Neural cell (in vitro differentiated cells): ENCODE measurements around the gene RAD51B.

Experiments
- EP300 ChIP-seq: fragments of 450-650 bp; conservative IDR thresholded peaks from 2 replicates; pipeline ENCODE4 v1.6.1; 2014; ENCODE audit warnings: antibody characterized with exemption, mild to moderate bottlenecking, moderate library complexity; ENCODE audit not compliant: poor library complexity, severe bottlenecking
- EZH2 ChIP-seq: fragments of 200-600, 300-800 bp; shearing (Covaris generic), sonication (generic); IDR thresholded peaks from 2 replicates; pipeline ENCODE4 v1.6.1; 2014; ENCODE audit warnings: antibody characterized with exemption, low read length, borderline replicate concordance, mild to moderate bottlenecking; ENCODE audit not compliant: insufficient read depth, poor library complexity, severe bottlenecking
- POLR2AphosphoS5 ChIP-seq: IDR thresholded peaks from 2 replicates; pipeline ENCODE4 v1.6.1; 2012
- TF ChIP-seq, protein P1 (sequence below): fragments of 450-650 bp; IDR thresholded peaks from 2 replicates; pipeline ENCODE4 v1.5.1; 2014; ENCODE audit warnings: antibody characterized with exemption, mild to moderate bottlenecking, moderate library complexity; ENCODE audit not compliant: poor library complexity, severe bottlenecking

DNA sequence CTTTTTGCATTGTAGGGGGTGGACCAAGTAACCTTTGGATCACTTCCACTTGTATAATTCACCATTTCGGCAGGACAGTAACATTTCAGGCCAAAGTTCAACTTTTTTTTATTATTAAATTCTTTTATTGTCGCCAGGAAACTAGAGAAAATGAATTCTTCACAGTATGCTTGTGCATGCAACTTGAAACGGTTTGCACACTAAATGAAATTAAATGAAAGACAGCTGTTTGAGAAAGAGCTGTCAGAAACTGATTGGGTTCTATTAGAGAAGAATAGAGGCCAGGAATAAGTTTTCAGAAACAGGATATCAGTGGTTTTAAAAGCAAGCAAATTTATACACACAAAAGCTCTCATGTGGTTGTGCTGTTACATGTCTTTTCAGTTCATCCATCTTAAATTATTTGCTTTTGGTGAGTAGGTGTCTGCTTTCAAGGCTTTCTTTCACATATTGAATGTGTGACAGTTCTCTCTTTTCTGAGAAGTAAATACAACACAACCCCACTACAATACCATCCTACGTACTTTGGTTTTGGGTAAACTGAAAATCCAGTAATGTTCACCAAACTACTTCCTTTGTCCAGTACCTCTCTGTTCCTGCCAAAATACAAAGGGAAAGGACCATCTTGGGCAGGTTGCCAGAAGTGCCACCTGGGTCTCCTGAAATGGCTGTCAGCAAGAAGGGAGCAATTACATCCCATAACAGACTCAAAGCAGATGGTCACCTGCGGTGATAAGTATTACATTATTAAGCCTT is 291.7 kb downstream of the RAD51B start:
- TF ChIP-seq POLR2AphosphoS5 (no peak), EZH2 (no peak), EP300 (no peak)
- TF ChIP-seq, protein P1, sequence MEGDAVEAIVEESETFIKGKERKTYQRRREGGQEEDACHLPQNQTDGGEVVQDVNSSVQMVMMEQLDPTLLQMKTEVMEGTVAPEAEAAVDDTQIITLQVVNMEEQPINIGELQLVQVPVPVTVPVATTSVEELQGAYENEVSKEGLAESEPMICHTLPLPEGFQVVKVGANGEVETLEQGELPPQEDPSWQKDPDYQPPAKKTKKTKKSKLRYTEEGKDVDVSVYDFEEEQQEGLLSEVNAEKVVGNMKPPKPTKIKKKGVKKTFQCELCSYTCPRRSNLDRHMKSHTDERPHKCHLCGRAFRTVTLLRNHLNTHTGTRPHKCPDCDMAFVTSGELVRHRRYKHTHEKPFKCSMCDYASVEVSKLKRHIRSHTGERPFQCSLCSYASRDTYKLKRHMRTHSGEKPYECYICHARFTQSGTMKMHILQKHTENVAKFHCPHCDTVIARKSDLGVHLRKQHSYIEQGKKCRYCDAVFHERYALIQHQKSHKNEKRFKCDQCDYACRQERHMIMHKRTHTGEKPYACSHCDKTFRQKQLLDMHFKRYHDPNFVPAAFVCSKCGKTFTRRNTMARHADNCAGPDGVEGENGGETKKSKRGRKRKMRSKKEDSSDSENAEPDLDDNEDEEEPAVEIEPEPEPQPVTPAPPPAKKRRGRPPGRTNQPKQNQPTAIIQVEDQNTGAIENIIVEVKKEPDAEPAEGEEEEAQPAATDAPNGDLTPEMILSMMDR, result no peak
